ENCODE data around the gene ZNF630. TPM values are rescaled to one million over a fixed set of nuclear protein-coding genes. Genes with fewer than 3 reads are reported as not detected.

Gene ZNF630
- 0.42 and 1.1 TPM in 2 replicates for total RNA-seq

GRCh38 chrX:48071064-48071985 lies at the start of gene ZNF630:
Gene ZNF630, minus strand, starts transcription at chrX:48071640. Its CDS starts 4,754 bp downstream, at chrX:48066886.

Other genes starting within 250 kb of the ZNF630 start
- gene ZNF81, start 234.7 kb downstream of the ZNF630 start, total RNA-seq = 5.2 and 5.9 TPM in 2 replicates
- gene ZNF182, start 67.7 kb downstream of the ZNF630 start, total RNA-seq = 1.0 and 2.1 TPM in 2 replicates
- gene SPACA5, start 64.7 kb downstream of the ZNF630 start, total RNA-seq = not detected in 2 replicates
- gene SPACA5B, start 59.0 kb upstream of the ZNF630 start, total RNA-seq = not detected in 2 replicates
- gene SSX5, start 125.2 kb upstream of the ZNF630 start, total RNA-seq = not detected in 2 replicates
- not detected in 2 replicates for gene SSX1, start 183.8 kb upstream of the ZNF630 start, total RNA-seq